DND-41 (cell line): ENCODE results near the gene ABLIM1.

ENCODE experiments used
- ATAC-seq: fragments of 200-7000 bp; cut with Tn5 transposase; 3 replicates; pipeline ENCODE4 v1.9.1; 2021; ENCODE audit warnings: low read depth; ENCODE audit not compliant: insufficient read depth
- DNase-seq: peaks from one replicate; pipeline ENCODE4 v3.0.0-alpha.2; 2020
- H2AFZ ChIP-seq: 2 replicates; pipeline ENCODE4 v1.6.0; 2012; ENCODE audit warnings: low read depth, low read length
- H3K27ac ChIP-seq: 2 replicates; pipeline ENCODE4 v1.5.1; 2012; ENCODE audit warnings: low read length, inconsistent platforms
- H3K27me3 ChIP-seq: fragments of 200-600 bp; sonication (generic); 2 replicates; pipeline ENCODE4 v1.6.0; 2012; ENCODE audit warnings: low read length, mild to moderate bottlenecking, inconsistent platforms; ENCODE audit not compliant: insufficient read depth, poor library complexity
- H3K36me3 ChIP-seq: 2 replicates; pipeline ENCODE4 v1.5.1; 2012; ENCODE audit warnings: low read length, inconsistent platforms; ENCODE audit not compliant: insufficient read depth
- H3K4me1 ChIP-seq: 2 replicates; pipeline ENCODE4 v1.5.1; 2012; ENCODE audit warnings: mild to moderate bottlenecking, low read length; ENCODE audit not compliant: insufficient read depth
- H3K4me2 ChIP-seq: 2 replicates; pipeline ENCODE4 v1.6.0; 2012; ENCODE audit warnings: mild to moderate bottlenecking, moderate library complexity, low read length, inconsistent platforms; ENCODE audit not compliant: insufficient read depth
- H3K4me3 ChIP-seq, 2 experiments: fragments of 200-600 bp in 1 of 2; shearing (Covaris generic) in 1 of 2; 2 replicates each; pipeline ENCODE4 v1.5.1; 2012 to 2016; ENCODE audit warnings: inconsistent platforms in 2 of 2, low read length in 2 of 2, mild to moderate bottlenecking in 2 of 2, low read depth in 1 of 2, moderate library complexity in 1 of 2
- H3K79me2 ChIP-seq: 2 replicates; pipeline ENCODE4 v1.6.0; 2012; ENCODE audit warnings: low read length, inconsistent platforms; ENCODE audit not compliant: insufficient read depth
- H3K9ac ChIP-seq: 2 replicates; pipeline ENCODE4 v1.6.0; 2012; ENCODE audit warnings: low read depth, mild to moderate bottlenecking, inconsistent platforms, low read length, moderate library complexity
- H3K9me3 ChIP-seq: 2 replicates; pipeline ENCODE4 v1.5.1; 2012; ENCODE audit warnings: low read length, moderate library complexity, mild to moderate bottlenecking, inconsistent platforms; ENCODE audit not compliant: insufficient read depth, severe bottlenecking
- H4K20me1 ChIP-seq: 2 replicates; pipeline ENCODE4 v1.6.0; 2012; ENCODE audit warnings: low read length; ENCODE audit not compliant: insufficient read depth
- EZH2 ChIP-seq: IDR thresholded peaks from 3 replicates; pipeline ENCODE4 v1.6.1; 2012; ENCODE audit warnings: borderline replicate concordance, low read depth, mild to moderate bottlenecking, moderate library complexity, low read length, inconsistent platforms; ENCODE audit not compliant: severe bottlenecking
- TF ChIP-seq, protein P1 (sequence below): IDR thresholded peaks from 2 replicates; pipeline ENCODE4 v1.5.1; 2012; ENCODE audit warnings: borderline replicate concordance, low read length, moderate library complexity, mild to moderate bottlenecking; ENCODE audit not compliant: poor library complexity, severe bottlenecking; ENCODE audit errors: extremely low read depth

The ABLIM1 gene

GRCh38 chr10:114611617-114612016 is 46.5 kb downstream of the ABLIM1 start:
- Histone ChIP-seq H3K9me3 (no peaks in the 10 kb centered on the region), H3K36me3 (no peaks in the 10 kb centered on the region), H3K4me2 (no peak overlapping the region), H3K27ac (no peak overlapping the region), H4K20me1 (no peaks in the 10 kb centered on the region), H3K9ac (no peak overlapping the region), H3K27me3 (peaks cover 5% of the 10 kb centered on the region), H2AFZ (no peak overlapping the region), H3K79me2 (no peaks in the 10 kb centered on the region), H3K4me1 (no peaks in the 10 kb centered on the region), H3K4me3 (no peak overlapping the region)
- ATAC-seq (no peak), DNase-seq (no peak)
- no peak for TF ChIP-seq EZH2
- TF ChIP-seq, protein P1, sequence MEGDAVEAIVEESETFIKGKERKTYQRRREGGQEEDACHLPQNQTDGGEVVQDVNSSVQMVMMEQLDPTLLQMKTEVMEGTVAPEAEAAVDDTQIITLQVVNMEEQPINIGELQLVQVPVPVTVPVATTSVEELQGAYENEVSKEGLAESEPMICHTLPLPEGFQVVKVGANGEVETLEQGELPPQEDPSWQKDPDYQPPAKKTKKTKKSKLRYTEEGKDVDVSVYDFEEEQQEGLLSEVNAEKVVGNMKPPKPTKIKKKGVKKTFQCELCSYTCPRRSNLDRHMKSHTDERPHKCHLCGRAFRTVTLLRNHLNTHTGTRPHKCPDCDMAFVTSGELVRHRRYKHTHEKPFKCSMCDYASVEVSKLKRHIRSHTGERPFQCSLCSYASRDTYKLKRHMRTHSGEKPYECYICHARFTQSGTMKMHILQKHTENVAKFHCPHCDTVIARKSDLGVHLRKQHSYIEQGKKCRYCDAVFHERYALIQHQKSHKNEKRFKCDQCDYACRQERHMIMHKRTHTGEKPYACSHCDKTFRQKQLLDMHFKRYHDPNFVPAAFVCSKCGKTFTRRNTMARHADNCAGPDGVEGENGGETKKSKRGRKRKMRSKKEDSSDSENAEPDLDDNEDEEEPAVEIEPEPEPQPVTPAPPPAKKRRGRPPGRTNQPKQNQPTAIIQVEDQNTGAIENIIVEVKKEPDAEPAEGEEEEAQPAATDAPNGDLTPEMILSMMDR: no peak

GRCh38 chr10:114609518-114610426 is 48.3 kb downstream of the ABLIM1 start:
- peaks cover 5% of the 10 kb centered on the region for H3K27me3 ChIP-seq
- no peak overlapping the region for H2AFZ ChIP-seq
- no peaks in the 10 kb centered on the region for H4K20me1 ChIP-seq
- H3K9ac ChIP-seq: no peak overlapping the region
- H3K36me3 ChIP-seq: no peaks in the 10 kb centered on the region
- no peak overlapping the region for H3K4me2 ChIP-seq
- no peaks in the 10 kb centered on the region for H3K79me2 ChIP-seq
- H3K27ac ChIP-seq: no peak overlapping the region
- DNase-seq (no peak), ATAC-seq (no peak)
- no peaks in the 10 kb centered on the region for H3K9me3 ChIP-seq
- TF ChIP-seq, protein P1: no peak
- no peaks in the 10 kb centered on the region for H3K4me1 ChIP-seq
- no peak overlapping the region for H3K4me3 ChIP-seq

DNA sequence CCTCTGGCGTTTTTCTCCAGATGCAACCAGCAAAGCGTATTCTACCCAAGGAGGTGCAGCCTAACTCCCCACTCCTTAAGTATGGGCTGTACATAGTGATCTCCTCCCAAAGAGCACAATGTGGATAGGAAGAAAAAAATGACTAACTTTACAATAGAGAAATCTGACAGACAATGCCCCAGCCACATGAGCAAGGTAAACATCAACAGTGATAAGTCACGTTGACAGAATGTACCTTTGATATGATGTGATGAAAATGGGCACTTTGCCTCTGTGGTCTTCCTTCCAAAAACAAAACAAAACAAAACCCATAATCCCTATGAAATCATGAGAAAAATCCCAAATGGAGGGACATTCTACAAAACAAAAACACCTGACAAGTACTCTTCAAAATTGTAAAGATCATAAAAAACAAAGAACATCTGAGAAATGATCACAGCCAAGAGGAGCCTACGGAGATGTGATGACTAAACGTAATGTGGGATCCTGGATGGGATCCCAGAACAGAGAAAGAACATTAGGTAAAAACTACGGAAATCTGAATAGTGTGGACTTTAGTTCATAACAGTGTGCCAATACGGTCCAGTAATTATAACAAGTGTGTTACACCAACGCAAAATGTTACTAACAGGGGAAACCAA is 50.6 kb downstream of the ABLIM1 start:
- DNase-seq: no peak
- Histone ChIP-seq H3K27me3 (peaks cover 5% of the 10 kb centered on the region), H3K4me1 (no peaks in the 10 kb centered on the region), H3K9me3 (no peaks in the 10 kb centered on the region), H3K27ac (no peak overlapping the region), H3K4me2 (no peak overlapping the region), H4K20me1 (no peaks in the 10 kb centered on the region), H3K79me2 (no peaks in the 10 kb centered on the region), H3K36me3 (no peaks in the 10 kb centered on the region), H2AFZ (no peak overlapping the region), H3K4me3 (no peak overlapping the region), H3K9ac (no peak overlapping the region)
- TF ChIP-seq, protein P1: no peak
- no peak for TF ChIP-seq EZH2
- no peak for ATAC-seq
